Keratinocyte (primary cell): ENCODE data around the gene HORMAD2.

Experiments
- EZH2 ChIP-seq: IDR thresholded peaks from one replicate; pipeline ENCODE4 v1.6.1; 2012; ENCODE audit warnings: inconsistent platforms, mild to moderate bottlenecking, low read length, moderate library complexity
- TF ChIP-seq, protein P1 (sequence below), 3 experiments: IDR thresholded peaks in 1 of 3; conservative IDR thresholded peaks in 1 of 3; optimal IDR thresholded peaks in 1 of 3; 2 replicates in 2 of 3; 3 replicates in 1 of 3; pipeline versions ENCODE3 to v1.5.1; 2011; ENCODE audit warnings: low read length in 3 of 3, mild to moderate bottlenecking in 3 of 3, moderate library complexity in 2 of 3, control low read depth in 1 of 3, inconsistent platforms in 1 of 3; ENCODE audit not compliant: insufficient read depth in 2 of 3; ENCODE audit errors: extremely low read depth in 1 of 3

DNA sequence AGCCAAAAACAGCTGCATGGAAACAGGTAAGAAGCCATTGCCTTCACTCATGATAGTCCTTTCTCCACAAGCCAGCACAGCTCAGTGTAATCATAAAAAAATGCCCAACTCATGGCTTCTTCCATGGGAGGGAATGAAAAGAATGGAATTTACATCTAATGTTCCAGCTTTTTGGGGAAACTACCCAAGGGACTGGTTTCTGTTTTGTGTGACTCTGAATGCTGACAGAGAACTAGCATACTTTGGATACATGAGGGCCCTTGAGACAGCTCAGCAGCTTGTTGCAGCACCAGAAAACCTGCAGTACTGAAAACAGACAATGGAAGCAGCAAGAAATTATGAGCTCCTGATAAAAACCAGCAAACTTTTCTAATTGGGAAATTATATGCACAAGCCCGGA, 24.2 kb upstream of the HORMAD2 start:
- no peak for TF ChIP-seq EZH2
- TF ChIP-seq, protein P1, sequence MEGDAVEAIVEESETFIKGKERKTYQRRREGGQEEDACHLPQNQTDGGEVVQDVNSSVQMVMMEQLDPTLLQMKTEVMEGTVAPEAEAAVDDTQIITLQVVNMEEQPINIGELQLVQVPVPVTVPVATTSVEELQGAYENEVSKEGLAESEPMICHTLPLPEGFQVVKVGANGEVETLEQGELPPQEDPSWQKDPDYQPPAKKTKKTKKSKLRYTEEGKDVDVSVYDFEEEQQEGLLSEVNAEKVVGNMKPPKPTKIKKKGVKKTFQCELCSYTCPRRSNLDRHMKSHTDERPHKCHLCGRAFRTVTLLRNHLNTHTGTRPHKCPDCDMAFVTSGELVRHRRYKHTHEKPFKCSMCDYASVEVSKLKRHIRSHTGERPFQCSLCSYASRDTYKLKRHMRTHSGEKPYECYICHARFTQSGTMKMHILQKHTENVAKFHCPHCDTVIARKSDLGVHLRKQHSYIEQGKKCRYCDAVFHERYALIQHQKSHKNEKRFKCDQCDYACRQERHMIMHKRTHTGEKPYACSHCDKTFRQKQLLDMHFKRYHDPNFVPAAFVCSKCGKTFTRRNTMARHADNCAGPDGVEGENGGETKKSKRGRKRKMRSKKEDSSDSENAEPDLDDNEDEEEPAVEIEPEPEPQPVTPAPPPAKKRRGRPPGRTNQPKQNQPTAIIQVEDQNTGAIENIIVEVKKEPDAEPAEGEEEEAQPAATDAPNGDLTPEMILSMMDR (optimal IDR thresholded peaks at IDR 0.05 in 1 of 3, IDR thresholded peaks at IDR 0.05 in 1 of 3, conservative IDR thresholded peaks at IDR 0.05 in 1 of 3; ENCODE audit: extremely low read depth in 1 of 3, insufficient read depth in 2 of 3, low read length in 3 of 3) = no peak
